Activated naive CD8-positive, alpha-beta T cell treated with anti-CD3 and anti-CD28 coated beads, Interleukin-2, amount 50 U/mL, for 24 hours (primary cell): ENCODE measurements around the gene TSPO2.

Source experiments
- ATAC-seq: fragments of 150-1000 bp; cut with Tn5 transposase; one replicate; pipeline ENCODE4 v1.10.0; 2021
- DNase-seq: peaks from one replicate; pipeline ENCODE4 v3.0.0; 2021
- H3K27ac Mint-ChIP-seq: one replicate; pipeline ENCODE4 v1.8.0; 2021; ENCODE audit warnings: mild to moderate bottlenecking, mixed read lengths
- H3K27me3 Mint-ChIP-seq: one replicate; pipeline ENCODE4 v1.8.0; 2021; ENCODE audit warnings: mixed read lengths
- H3K36me3 Mint-ChIP-seq: one replicate; pipeline ENCODE4 v1.8.0; 2021; ENCODE audit warnings: low read depth, mixed read lengths
- H3K4me1 Mint-ChIP-seq: one replicate; pipeline ENCODE4 v1.8.0; 2021; ENCODE audit warnings: mixed read lengths
- H3K4me3 Mint-ChIP-seq: one replicate; pipeline ENCODE4 v1.8.0; 2021; ENCODE audit warnings: mild to moderate bottlenecking, moderate library complexity, mixed read lengths
- H3K9me3 Mint-ChIP-seq: one replicate; pipeline ENCODE4 v1.8.0; 2021; ENCODE audit warnings: mixed read lengths

TSPO2 gene

GRCh38 chr6:41037107-41037900 is 5.0 kb upstream of the TSPO2 start:
- no peak overlapping the region for H3K27ac Mint-ChIP-seq

GRCh38 chr6:41038205-41038604 is 4.1 kb upstream of the TSPO2 start:
- DNase-seq (no peak), ATAC-seq (no peak)
- Mint-ChIP-seq H3K36me3 (no peaks in the 10 kb centered on the region), H3K27me3 (no peaks in the 10 kb centered on the region), H3K9me3 (no peaks in the 10 kb centered on the region), H3K4me3 (no peak overlapping the region), H3K27ac (no peak overlapping the region), H3K4me1 (peaks cover 5% of the 10 kb centered on the region)

More at GRCh38 chr6:41037107-41037900, 5.0 kb upstream of the TSPO2 start:
- H3K36me3 Mint-ChIP-seq, result no peaks in the 10 kb centered on the region
- ATAC-seq, result no peak
- DNase-seq, result no peak
- H3K4me3 Mint-ChIP-seq, result no peak overlapping the region
- H3K27me3 Mint-ChIP-seq, result no peaks in the 10 kb centered on the region
- no peaks in the 10 kb centered on the region for H3K9me3 Mint-ChIP-seq
- peaks cover 5% of the 10 kb centered on the region for H3K4me1 Mint-ChIP-seq

GRCh38 chr6:41039060-41039998 is 2.9 kb upstream of the TSPO2 start, which contains the start of gene UNC5CL:
UNC5CL (minus strand) TSS chr6:41039221; CDS start chr6:41035074, 4,147 bp downstream.
- DNase-seq (peak; percentile 66), ATAC-seq (peak; percentile 38)
- H3K9me3 Mint-ChIP-seq, result no peaks in the 10 kb centered on the region
- H3K36me3 Mint-ChIP-seq, result no peaks in the 10 kb centered on the region
- H3K4me1 Mint-ChIP-seq, result peaks cover 5% of the 10 kb centered on the region
- H3K27me3 Mint-ChIP-seq, result no peaks in the 10 kb centered on the region
- no peak within 1 kb of the TSS for H3K27ac Mint-ChIP-seq
- no peak within 1 kb of the TSS for H3K4me3 Mint-ChIP-seq

GRCh38 chr6:41040101-41040939 is 1.9 kb upstream of the TSPO2 start:
- H3K27ac Mint-ChIP-seq, result no peak overlapping the region
- H3K36me3 Mint-ChIP-seq, result no peaks in the 10 kb centered on the region
- H3K4me3 Mint-ChIP-seq, result no peak overlapping the region
- ATAC-seq (peak; percentile 73), DNase-seq (no peak)
- no peaks in the 10 kb centered on the region for H3K27me3 Mint-ChIP-seq
- no peaks in the 10 kb centered on the region for H3K9me3 Mint-ChIP-seq
- peaks cover 5% of the 10 kb centered on the region for H3K4me1 Mint-ChIP-seq

GRCh38 chr6:41040940-41041536 is 1.2 kb upstream of the TSPO2 start:
- Mint-ChIP-seq H3K27ac (no peak overlapping the region), H3K9me3 (no peaks in the 10 kb centered on the region), H3K4me1 (peaks cover 5% of the 10 kb centered on the region), H3K36me3 (no peaks in the 10 kb centered on the region), H3K27me3 (no peaks in the 10 kb centered on the region), H3K4me3 (no peak overlapping the region)
- ATAC-seq (no peak), DNase-seq (no peak)

GRCh38 chr6:41043151-41043550 is 884 bp downstream of the TSPO2 start:
- ATAC-seq, result no peak
- Mint-ChIP-seq H3K27ac (no peak overlapping the region), H3K4me1 (peaks cover 5% of the 10 kb centered on the region), H3K4me3 (no peak overlapping the region), H3K27me3 (no peaks in the 10 kb centered on the region), H3K36me3 (no peaks in the 10 kb centered on the region), H3K9me3 (no peaks in the 10 kb centered on the region)
- DNase-seq, result no peak

GRCh38 chr6:41045664-41046063 is 3.4 kb downstream of the TSPO2 start:
- H3K27ac Mint-ChIP-seq, result no peak overlapping the region
- DNase-seq (no peak), ATAC-seq (no peak)
- H3K4me1 Mint-ChIP-seq, result peaks cover 3% of the 10 kb centered on the region
- no peaks in the 10 kb centered on the region for H3K36me3 Mint-ChIP-seq
- H3K27me3 Mint-ChIP-seq, result no peaks in the 10 kb centered on the region
- no peak overlapping the region for H3K4me3 Mint-ChIP-seq
- H3K9me3 Mint-ChIP-seq, result no peaks in the 10 kb centered on the region

- ATAC-seq (no peak), DNase-seq (no peak)
- H3K36me3 Mint-ChIP-seq, result no peaks in the 10 kb centered on the region
- H3K27ac Mint-ChIP-seq, result no peak overlapping the region
- H3K4me1 Mint-ChIP-seq, result no peaks in the 10 kb centered on the region
- H3K27me3 Mint-ChIP-seq, result no peaks in the 10 kb centered on the region
- H3K9me3 Mint-ChIP-seq, result no peaks in the 10 kb centered on the region
- H3K4me3 Mint-ChIP-seq, result no peak overlapping the region
Measured at GRCh38 chr6:41046084-41046483, 3.8 kb downstream of the TSPO2 start.

- ATAC-seq, result no peak
- Mint-ChIP-seq H3K4me3 (no peak overlapping the region), H3K4me1 (peaks cover 9% of the 10 kb centered on the region), H3K9me3 (no peaks in the 10 kb centered on the region), H3K27ac (no peak overlapping the region), H3K27me3 (no peaks in the 10 kb centered on the region), H3K36me3 (peaks cover 5% of the 10 kb centered on the region)
- no peak for DNase-seq
Measured at GRCh38 chr6:41047306-41047705, 5.0 kb downstream of the TSPO2 start.

GRCh38 chr6:41047745-41048732 is 5.8 kb downstream of the TSPO2 start:
- no peak overlapping the region for H3K4me3 Mint-ChIP-seq
- no peak overlapping the region for H3K27ac Mint-ChIP-seq
- no peaks in the 10 kb centered on the region for H3K27me3 Mint-ChIP-seq
- H3K36me3 Mint-ChIP-seq, result peaks cover 5% of the 10 kb centered on the region
- no peak for DNase-seq
- peaks cover 15% of the 10 kb centered on the region for H3K4me1 Mint-ChIP-seq
- no peaks in the 10 kb centered on the region for H3K9me3 Mint-ChIP-seq
- ATAC-seq, result no peak

GRCh38 chr6:41049521-41049920 is 7.3 kb downstream of the TSPO2 start:
- Mint-ChIP-seq H3K4me3 (no peak overlapping the region), H3K4me1 (peaks cover 15% of the 10 kb centered on the region), H3K27ac (peak overlapping the region; percentile 20), H3K9me3 (no peaks in the 10 kb centered on the region), H3K36me3 (peaks cover 5% of the 10 kb centered on the region), H3K27me3 (no peaks in the 10 kb centered on the region)
- DNase-seq (no peak), ATAC-seq (no peak)

- Mint-ChIP-seq H3K27me3 (no peaks in the 10 kb centered on the region), H3K9me3 (no peaks in the 10 kb centered on the region), H3K36me3 (peaks cover 5% of the 10 kb centered on the region), H3K4me1 (peaks cover 15% of the 10 kb centered on the region), H3K4me3 (no peak overlapping the region), H3K27ac (no peak overlapping the region)
- ATAC-seq (no peak), DNase-seq (no peak)
Measured at GRCh38 chr6:41049955-41050354, 7.7 kb downstream of the TSPO2 start.

- ATAC-seq, result no peak
- Mint-ChIP-seq H3K9me3 (no peaks in the 10 kb centered on the region), H3K27me3 (no peaks in the 10 kb centered on the region), H3K4me1 (peaks cover 15% of the 10 kb centered on the region), H3K27ac (no peak overlapping the region), H3K4me3 (no peak overlapping the region), H3K36me3 (peaks cover 5% of the 10 kb centered on the region)
- DNase-seq, result no peak
Measured at GRCh38 chr6:41050536-41050935, 8.3 kb downstream of the TSPO2 start.
